WTC11 (cell line): ENCODE data around the gene OR13C8.

Source experiments
- ATF3 ChIP-seq: sonication (generic); formaldehyde crosslinking; conservative IDR thresholded peaks from 2 replicates; pipeline ENCODE4 v1.8.1; 2022; ENCODE audit warnings: mild to moderate bottlenecking, missing genetic modification reagents
- ATF6 ChIP-seq: sonication (generic); formaldehyde crosslinking; IDR thresholded peaks from 2 replicates; pipeline ENCODE4 v1.8.1; 2023; ENCODE audit warnings: mild to moderate bottlenecking, missing genetic modification reagents
- CTCF ChIP-seq: fragments of 200-600 bp; IDR thresholded peaks from 2 replicates; pipeline ENCODE4 v1.8.0; 2022; ENCODE audit warnings: antibody characterized with exemption
- E2F1 ChIP-seq: sonication (generic); formaldehyde crosslinking; IDR thresholded peaks from 2 replicates; pipeline ENCODE4 v1.8.0; 2022; ENCODE audit warnings: mild to moderate bottlenecking, missing genetic modification reagents
- E2F5 ChIP-seq: sonication (generic); formaldehyde crosslinking; IDR thresholded peaks from 2 replicates; pipeline ENCODE4 v1.8.1; 2022; ENCODE audit warnings: mild to moderate bottlenecking, moderate library complexity, missing genetic modification reagents
- FOXK1 ChIP-seq: sonication (generic); formaldehyde crosslinking; IDR thresholded peaks from 2 replicates; pipeline ENCODE4 v1.8.0; 2022; ENCODE audit warnings: mild to moderate bottlenecking, moderate library complexity, missing genetic modification reagents
- MAX ChIP-seq: sonication (generic); formaldehyde crosslinking; IDR thresholded peaks from 2 replicates; pipeline ENCODE4 v1.8.0; 2022; ENCODE audit warnings: mild to moderate bottlenecking, missing genetic modification reagents
- MXD4 ChIP-seq: fragments of 250-450 bp; sonication (Bioruptor Pico); IDR thresholded peaks from 2 replicates; pipeline ENCODE4 v1.8.0; 2021; ENCODE audit warnings: mild to moderate bottlenecking, moderate library complexity, borderline replicate concordance
- NFE2L1 ChIP-seq: sonication (generic); formaldehyde crosslinking; IDR thresholded peaks from 2 replicates; pipeline ENCODE4 v1.8.1; 2023; ENCODE audit warnings: missing genetic modification reagents
- NR2C2 ChIP-seq: sonication (generic); formaldehyde crosslinking; IDR thresholded peaks from 2 replicates; pipeline ENCODE4 v1.8.0; 2022; ENCODE audit warnings: mild to moderate bottlenecking, missing genetic modification reagents
- TCF7 ChIP-seq: sonication (generic); formaldehyde crosslinking; IDR thresholded peaks from 2 replicates; pipeline ENCODE4 v1.8.0; 2022; ENCODE audit warnings: mild to moderate bottlenecking, low read depth, missing genetic modification reagents, moderate library complexity
- ZNF232 ChIP-seq: sonication (generic); formaldehyde crosslinking; IDR thresholded peaks from 2 replicates; pipeline ENCODE4 v1.8.0; 2022; ENCODE audit warnings: mild to moderate bottlenecking, missing genetic modification reagents
- ZNF423 ChIP-seq: fragments of 250-450 bp; sonication (Bioruptor Pico); IDR thresholded peaks from 2 replicates; pipeline ENCODE4 v2.1.2; 2022; ENCODE audit warnings: mild to moderate bottlenecking, moderate library complexity

GRCh38 chr9:104568868-104569267, at the start of gene OR13C8:
- TF ChIP-seq CTCF = no peak
- no peak for TF ChIP-seq ZNF423 (CRISPR knock-in tag)
- no peak for TF ChIP-seq ATF3 (CRISPR knock-in tag)
- TF ChIP-seq NR2C2 (CRISPR knock-in tag) = no peak
- TF ChIP-seq TCF7 (CRISPR knock-in tag) = no peak
- TF ChIP-seq E2F5 (CRISPR knock-in tag) = no peak
- TF ChIP-seq NFE2L1 (CRISPR knock-in tag) = no peak
- TF ChIP-seq MXD4 (CRISPR knock-in tag) = no peak
- no peak for TF ChIP-seq FOXK1 (CRISPR knock-in tag)
- no peak for TF ChIP-seq ATF6 (CRISPR knock-in tag)
- no peak for TF ChIP-seq E2F1 (CRISPR knock-in tag)
- no peak for TF ChIP-seq ZNF232 (CRISPR knock-in tag)
- no peak for TF ChIP-seq MAX
